Stomach (tissue), 4 donors: ENCODE results near the gene GLT8D1.

ENCODE experiments used
- CTCF ChIP-seq, 7 experiments: fragments of 450-650 bp in 4 of 7; fragments of 200-600 bp in 3 of 7; sonication (generic) in 3 of 7; IDR thresholded peaks; one replicate each; pipeline ENCODE4 v1.5.1; 2016 to 2019; ENCODE audit warnings: antibody characterized with exemption in 7 of 7, control low read depth in 2 of 7, mild to moderate bottlenecking in 1 of 7
- POLR2A ChIP-seq, 4 donors: fragments of 450-650 bp; IDR thresholded peaks; one replicate each; pipeline ENCODE4 v1.6.1; 2016; ENCODE audit warnings: antibody characterized with exemption in 4 of 4, control low read depth in 2 of 4, mild to moderate bottlenecking in 1 of 4, moderate library complexity in 1 of 4

DNA sequence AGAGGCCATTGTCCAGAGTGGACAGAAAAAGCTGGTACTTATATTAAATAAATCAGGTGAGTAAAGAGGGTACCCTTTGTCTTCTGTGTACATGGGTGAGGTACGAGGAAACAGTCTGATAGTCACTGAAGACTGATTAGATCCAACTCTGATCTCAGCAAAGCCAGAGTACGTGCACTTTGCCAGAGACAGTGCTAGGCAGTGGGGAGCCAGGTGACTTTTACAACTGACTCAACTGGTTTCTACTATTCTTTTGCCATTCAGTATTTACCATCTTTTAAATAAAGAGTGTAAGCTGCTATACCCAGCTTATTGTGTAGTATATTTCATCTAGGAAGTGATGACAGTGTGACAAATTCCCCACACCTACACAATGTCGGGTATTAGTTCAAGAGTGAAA is 16.4 kb downstream of the GLT8D1 start:
- TF ChIP-seq CTCF (IDR thresholded peaks at IDR 0.05) (no peak), POLR2A (IDR thresholded peaks at IDR 0.05) (no peak)
